Coronary artery (tissue), 2 donors: Measurements from ENCODE around the gene GPR156.
"Not testable (repeated sequence)": the region's sequence is repeated elsewhere in the genome, so short reads cannot be mapped to it uniquely, and the experiment has no call there.

Source experiments
- DNase-seq: peaks from one replicate; pipeline ENCODE4 v3.0.0-alpha.2; 2017; ENCODE audit warnings: low spot score
- H3K27ac ChIP-seq, 2 donors: fragments of 200-600 bp; sonication (generic); one replicate each; pipeline ENCODE4 v1.5.1; 2016 to 2019
- H3K4me3 ChIP-seq: fragments of 200-600 bp; sonication (generic); 2 replicates; pipeline ENCODE4 v1.5.1; 2016; ENCODE audit warnings: mild to moderate bottlenecking, moderate library complexity
- CTCF ChIP-seq: fragments of 200-600 bp; sonication (generic); IDR thresholded peaks from one replicate; pipeline ENCODE4 v1.5.1; 2019; ENCODE audit warnings: antibody characterized with exemption

Gene GPR156

GRCh38 chr3:120306519-120307455 is 21.8 kb upstream of the GPR156 start:
- Histone ChIP-seq H3K4me3 (no peak overlapping the region), H3K27ac (no peak overlapping the region)
- DNase-seq = no peak
- no peak for TF ChIP-seq CTCF

DNA sequence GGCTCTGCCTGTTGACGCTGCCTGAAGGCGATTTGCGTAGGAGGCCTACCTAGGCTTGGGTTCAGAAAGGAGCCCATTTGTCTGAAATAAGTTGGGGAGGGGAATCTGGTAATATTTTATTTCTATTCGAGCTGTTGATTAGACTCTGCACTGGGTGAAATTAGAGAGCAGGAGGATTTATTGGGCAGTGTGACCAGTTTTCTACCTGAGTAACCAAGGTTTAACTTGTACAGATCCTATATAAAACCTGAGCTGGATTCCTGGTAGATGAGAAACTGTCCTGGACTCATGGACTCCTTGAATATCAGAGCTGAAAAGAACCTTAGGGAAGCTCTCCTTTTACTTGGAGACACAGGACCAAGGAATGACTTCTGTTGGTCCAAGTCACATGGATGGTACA is 19.6 kb upstream of the GPR156 start:
- Histone ChIP-seq H3K4me3 (no peak overlapping the region), H3K27ac (no peak overlapping the region)
- DNase-seq = no peak
- no peak for TF ChIP-seq CTCF

DNA sequence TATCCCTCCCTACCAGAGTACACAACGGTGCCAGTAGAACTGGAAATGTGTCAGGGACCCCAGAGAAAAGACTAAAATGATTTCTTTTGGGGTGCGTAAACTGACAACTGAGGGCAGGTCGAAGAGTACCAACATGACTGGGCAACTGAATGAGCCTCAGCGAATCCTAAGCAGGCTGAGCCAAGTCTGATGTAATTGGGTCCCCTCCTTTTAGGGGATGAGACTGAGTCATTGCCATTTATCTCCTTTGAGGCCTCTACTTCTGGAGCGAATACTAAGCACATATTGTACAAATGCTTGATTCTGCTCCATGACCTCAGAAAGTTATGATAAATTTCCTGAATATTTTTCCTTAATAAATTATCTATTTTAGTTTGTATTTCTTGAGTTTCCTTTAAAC is 17.3 kb upstream of the GPR156 start:
- no peak for TF ChIP-seq CTCF
- no peak overlapping the region for H3K27ac ChIP-seq
- H3K4me3 ChIP-seq = no peak overlapping the region
- DNase-seq = no peak

- no peak for DNase-seq
- Histone ChIP-seq H3K4me3 (no peak overlapping the region), H3K27ac (no peak overlapping the region)
- TF ChIP-seq CTCF = no peak
Measured at GRCh38 chr3:120300971-120301370, 15.9 kb upstream of the GPR156 start.

- no peak overlapping the region for H3K27ac ChIP-seq
- no peak for TF ChIP-seq CTCF
- no peak overlapping the region for H3K4me3 ChIP-seq
- no peak for DNase-seq
Measured at GRCh38 chr3:120299403-120299802, 14.4 kb upstream of the GPR156 start.

GRCh38 chr3:120298996-120299395 is 14.0 kb upstream of the GPR156 start:
- Histone ChIP-seq H3K4me3 (no peak overlapping the region), H3K27ac (no peak overlapping the region)
- TF ChIP-seq CTCF = no peak
- DNase-seq = no peak

- not testable (repeated sequence) for DNase-seq, H3K4me3 ChIP-seq, H3K27ac ChIP-seq
Measured at GRCh38 chr3:120291552-120291951, 6.5 kb upstream of the GPR156 start.
